Glomerular endothelial cell (primary cell): ENCODE measurements around the gene OTOP3. TPM values are rescaled to one million over a fixed set of nuclear protein-coding genes. Genes with fewer than 3 reads are reported as not detected.
"Not testable (repeated sequence)": the region's sequence is repeated elsewhere in the genome, so short reads cannot be mapped to it uniquely, and the experiment has no call there.

Experiments used
- DNase-seq: peaks from one replicate; pipeline ENCODE4 v3.0.0-alpha.2; 2011; ENCODE audit warnings: low read depth, low spot score; ENCODE audit errors: extremely low read depth
- total RNA-seq: library from RNA; depleted of rRNA; stranded (reverse); fragments of >200 nt; gene quantifications from 2 replicates; pipeline ENCODE4 v1.2.3, GENCODE V29; 2015

OTOP3 gene
- total RNA-seq, 1 donor from 2014 or later, result not detected

DNA sequence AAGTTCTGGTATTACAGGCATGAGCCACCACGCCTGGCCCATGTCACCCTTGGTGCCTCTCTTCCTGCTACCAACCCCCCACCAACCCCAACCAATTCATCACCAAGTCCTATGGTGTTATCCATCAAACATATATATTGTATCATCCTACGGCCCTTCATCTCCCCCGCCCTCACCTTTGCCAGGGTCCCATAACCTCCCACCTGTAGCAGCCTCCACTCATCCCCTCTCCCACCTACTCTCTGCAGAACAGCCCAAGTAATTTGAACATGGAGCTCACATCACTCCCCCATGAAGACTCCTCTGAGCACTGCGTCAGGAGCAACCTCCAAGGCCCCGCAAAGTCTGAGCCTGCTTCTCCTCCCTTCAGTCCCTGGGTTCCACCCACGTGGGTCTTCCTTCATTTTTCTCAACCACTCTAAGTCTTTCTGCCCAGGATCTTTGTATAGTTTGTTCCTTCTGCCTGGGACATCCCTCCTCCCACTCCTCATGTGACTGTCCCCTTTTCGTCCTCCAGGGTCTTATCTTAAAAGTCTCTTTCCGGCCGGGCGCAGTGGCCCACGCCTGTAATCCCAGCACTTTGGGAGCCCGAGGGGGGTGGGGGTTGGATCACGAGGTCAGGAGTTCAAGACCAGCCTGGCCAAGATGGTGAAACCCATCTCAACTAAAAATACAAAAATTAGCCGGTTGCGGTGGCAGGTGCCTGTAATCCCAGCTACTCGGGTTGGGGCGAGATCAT is 43.9 kb downstream of the OTOP3 start:
- no peak for DNase-seq

DNA sequence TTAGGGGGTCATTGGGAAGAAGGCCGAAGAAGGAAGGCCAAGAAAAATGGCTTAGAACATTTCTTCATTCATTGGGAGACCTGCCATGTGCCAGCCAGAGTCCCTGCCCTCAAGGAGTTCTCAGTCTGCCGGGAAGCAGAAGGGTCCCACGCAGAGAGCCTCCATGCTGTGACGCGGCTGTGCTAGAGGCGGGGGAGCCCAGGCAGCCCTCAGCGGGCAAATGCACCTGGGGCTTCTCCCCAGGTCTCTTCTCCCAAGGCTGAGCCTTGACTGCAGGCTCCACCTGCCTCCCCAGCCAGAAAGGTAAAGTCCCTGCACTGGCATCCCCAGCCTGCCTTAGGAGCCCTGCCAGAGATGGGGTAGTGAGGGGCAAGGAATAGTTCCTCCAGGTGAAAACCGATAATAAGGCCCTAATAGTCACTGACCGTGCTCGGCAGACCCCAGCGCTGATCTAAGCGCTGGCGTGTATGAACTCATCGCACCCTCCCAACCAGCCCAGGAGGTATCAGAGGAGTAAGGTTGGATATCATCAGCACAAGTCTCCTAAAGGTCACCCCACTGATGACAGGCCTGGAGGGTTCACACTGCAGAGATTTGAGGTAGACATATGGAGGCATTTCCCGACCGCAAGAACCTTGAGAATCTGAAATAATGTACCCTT is 45.8 kb downstream of the OTOP3 start:
- no peak for DNase-seq

DNA sequence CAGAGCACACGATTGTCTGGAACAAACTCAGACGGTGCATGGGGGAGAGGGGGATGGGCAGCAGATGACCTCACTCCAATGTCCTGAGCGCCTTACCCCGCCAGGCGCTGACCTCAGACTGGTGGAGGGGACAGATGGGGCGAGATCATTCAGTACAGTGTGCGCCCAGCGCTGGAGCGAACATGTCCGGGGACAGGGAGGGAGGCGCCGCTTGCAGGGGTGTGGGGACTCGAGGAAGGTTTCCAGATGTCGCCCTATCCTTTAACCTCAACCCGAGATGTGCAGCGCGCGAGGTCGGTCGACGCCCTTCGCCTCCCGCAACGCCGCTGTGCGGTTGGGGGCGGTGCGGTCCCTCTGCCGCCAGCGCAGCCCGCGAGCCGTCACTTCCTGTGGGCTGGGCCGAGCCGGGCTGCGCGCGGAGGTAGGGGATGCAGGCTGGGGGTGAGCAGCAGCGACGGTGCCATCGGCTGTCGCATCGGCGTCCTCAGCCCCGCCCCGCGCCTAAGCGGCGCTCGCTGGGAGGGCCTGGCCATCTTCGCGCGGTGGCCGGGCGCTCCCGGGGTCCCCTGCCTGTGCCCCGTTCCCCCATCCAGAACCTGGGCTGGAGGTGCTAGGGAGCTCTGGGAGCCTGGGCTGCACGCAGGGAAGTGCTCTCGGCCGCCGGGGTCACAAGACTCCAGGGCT is 46.4 kb downstream of the OTOP3 start:
- DNase-seq, result no peak

DNA sequence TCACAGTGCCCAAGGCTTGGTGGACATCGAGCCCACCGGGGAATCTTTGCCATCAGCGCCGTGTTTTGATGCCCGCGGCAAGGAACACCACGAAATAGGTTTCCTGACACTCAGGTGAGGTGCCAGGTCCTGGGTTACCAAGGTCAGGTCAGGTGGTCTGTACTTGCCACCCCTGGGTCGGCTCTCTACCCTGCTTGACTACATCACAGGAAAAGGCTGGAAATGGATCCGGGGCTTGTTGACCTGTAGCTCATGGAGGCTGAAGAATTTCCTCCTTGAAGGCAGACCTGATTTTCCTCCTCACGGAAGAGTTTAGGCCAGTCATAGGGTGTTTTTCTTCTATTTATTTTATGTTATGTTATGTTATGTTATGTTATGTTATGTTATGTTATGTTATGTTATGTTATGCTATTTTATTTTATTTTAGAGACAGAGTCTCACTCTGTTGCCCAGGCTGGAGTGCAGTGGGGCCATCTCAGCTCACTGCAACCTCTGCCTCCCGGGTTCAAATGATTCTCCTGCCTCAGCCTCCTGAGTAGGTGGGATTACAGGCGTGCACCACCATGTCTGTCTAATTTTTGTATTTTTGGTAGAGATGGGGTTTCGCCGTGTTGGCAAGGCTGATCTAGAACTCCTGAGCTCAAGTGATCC is 47.1 kb downstream of the OTOP3 start:
- not testable (repeated sequence) for DNase-seq

DNA sequence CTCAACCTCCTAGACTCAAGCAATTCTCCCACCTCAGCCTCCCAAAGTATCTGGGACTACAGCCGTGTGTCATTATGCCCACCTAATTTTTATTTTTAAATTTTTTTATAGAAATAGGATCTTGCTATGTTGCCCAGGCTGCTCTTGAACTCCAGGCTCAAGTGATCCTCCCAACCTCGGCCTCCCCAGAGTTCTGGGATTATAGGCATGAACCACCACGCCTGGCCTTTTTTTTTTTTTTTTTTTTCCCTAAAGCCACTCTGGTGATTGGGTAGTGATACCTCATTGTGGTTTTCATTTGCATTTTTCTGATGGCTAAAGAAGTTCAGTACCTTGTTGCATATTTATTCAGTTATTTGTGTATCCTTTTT is 50.5 kb downstream of the OTOP3 start:
- no peak for DNase-seq

DNA sequence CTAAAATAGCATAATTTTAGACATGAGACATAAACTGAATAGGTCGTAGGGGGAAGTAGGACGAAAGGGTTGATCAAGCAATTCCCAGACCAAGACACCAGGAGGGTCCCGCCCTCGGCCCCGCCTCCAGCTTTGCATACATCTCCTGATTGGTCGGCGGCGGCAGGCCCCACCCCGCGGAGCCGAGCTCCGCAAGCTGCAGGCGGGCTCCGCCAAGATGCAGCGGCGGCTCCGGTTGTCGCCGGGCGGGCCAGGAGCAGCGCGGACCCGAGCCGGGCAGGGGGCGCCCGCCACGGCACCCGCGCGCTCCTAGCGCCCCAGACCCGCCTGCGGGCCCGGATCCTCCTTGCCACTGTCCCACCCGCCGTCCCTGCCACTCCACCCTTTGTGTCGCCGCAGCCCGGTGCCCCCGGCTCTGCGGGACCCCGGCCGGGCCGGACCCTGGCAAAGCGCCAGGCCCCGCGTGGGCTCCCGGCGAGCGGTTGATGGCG is 51.8 kb downstream of the OTOP3 start, which contains the start of gene CDR2L:
TSS of gene CDR2L (plus strand) at position 215 of the 491 bp plus-strand sequence. CDS start 412 bp downstream, outside the sequence.
- DNase-seq, result peak; percentile 45

DNA sequence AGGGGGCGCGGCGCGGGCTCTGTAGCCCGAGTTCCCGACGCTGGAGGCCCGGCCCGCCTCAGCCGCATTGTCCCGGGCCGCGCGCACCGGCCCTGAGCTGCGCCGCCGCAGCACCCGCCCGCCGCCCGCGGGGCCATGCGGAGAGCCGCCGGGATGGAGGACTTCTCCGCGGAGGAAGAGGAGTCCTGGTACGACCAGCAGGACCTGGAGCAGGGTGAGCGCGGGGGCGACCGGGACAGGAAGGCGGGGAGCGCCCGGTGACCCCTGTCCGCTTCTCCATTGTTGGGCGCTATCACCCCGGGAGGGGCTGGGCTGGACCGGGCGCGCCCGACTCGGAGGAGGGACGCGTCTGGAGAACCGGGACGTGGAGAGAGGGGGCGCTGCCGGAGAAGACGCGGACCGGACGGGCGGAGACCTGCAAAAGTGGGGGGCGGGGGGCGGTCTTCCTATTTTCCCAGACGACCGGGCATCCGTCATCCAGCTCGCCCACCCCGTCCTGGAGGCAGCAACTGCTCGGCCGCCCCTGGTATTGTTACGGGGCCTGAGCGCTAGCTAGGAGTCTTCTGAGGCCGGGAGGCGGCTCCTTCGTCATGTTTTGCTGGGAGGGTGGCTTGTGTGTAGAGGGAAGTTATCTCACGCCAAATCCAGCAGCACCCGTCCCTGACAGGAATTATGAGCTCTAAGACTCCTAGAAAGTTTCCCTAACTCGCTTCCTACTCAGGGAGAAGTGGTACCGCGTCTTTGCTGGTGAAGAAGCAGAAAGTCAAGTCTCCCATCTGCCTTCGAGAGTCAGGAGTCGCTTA is 52.4 kb downstream of the OTOP3 start:
- no peak for DNase-seq

DNA sequence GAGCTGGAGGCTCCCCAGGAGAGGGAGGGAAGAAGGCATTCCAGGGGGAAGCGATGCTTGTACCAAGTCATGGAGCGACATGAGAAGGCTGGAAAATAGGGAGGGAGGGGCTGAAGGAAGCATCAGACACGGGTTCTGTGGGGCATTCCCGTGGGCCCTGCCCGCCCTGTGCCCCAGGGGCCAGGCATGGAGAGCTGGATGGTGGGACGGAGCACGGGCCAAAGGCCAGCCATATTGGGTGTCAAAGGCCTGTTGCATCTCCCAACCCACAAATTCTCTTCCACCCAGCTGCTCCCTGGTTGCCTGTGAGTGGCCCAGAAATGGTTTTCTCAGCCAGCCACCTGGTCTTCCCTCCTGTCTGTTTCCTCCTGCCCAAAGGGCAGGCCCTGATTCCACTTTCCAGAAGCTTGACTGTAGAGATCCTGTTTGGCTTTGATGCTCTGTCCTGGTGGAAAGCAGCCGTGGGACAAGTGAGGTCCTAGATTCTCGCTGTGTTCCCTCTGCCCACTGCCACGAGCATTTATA is 54.9 kb downstream of the OTOP3 start:
- DNase-seq, result no peak

DNA sequence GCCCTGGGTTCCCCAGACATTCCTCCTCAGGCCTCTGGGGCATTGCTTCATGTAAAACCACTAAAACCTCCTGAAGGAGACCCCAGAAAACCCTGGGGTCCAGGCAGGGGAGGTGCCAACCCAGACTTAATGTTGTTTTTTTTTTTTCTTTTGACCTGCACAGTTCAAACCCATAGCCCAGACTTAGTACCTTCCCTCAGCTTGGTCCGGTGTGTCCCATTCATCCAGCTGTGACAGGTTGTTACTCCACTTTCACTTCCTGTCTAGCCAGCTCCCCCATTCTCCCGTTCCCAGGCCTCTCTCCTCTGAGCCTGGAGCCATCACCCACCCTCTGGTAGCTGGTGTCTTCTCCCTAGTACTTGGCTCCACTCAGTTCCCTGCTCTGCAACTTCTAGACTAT is 56.5 kb downstream of the OTOP3 start:
- DNase-seq, result no peak

DNA sequence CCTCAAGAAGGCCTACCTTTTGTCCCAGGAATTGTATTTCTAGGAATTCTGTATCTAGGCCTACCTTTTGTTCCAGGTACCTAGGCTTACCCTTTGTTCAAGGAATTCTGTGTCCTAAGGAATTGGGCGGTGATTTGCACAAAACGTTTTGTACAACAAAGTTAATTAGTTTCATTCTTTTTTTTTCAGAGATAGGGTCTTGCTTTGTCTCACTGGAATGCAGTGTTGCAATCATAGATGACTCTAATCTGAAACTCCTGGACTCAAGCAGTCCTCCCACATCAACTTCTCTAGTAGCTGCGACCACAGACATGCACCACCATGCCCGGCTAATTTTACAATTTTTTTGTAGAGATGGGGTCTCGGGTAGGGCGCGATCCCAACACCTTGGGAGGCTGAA is 58.7 kb downstream of the OTOP3 start:
- DNase-seq, result no peak

DNA sequence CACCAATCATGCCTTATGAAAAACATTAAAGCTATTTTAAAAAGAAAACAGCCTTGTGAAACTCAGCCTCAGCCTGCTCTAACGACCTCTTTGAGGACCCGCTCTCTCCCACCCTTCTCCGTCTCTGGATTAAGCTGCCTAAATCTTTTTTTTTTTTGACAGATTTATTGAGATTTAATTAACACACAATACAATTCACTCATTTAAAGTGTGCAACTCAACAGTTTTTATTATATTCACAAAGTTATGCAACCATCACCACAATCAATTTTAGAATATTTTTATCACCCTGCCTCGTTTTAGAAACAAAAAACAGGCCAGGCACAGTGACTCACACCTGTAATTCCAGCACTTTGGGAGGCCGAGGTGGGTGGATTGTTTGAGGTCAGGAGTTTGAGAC is 60.1 kb downstream of the OTOP3 start:
- no peak for DNase-seq

DNA sequence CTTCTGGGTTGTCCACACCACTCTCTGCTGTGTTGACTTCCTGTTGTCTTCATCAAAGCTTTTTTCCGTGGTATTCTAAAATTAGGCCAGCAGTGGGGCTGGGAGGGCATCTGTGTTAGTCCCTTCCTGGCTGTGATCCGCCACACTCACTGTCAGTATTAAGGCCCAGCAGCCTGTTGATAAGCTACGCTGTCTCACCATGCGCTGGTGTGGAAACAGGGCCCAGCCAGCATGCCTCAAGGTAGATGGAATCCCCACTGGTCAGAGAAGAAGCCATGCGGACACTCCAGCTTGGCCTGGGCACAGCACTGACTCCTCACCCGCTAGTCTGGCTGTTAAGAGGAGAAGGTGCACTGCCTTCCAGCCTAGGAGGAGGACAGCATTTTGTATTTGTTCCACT is 63.1 kb downstream of the OTOP3 start:
- DNase-seq, result no peak

DNA sequence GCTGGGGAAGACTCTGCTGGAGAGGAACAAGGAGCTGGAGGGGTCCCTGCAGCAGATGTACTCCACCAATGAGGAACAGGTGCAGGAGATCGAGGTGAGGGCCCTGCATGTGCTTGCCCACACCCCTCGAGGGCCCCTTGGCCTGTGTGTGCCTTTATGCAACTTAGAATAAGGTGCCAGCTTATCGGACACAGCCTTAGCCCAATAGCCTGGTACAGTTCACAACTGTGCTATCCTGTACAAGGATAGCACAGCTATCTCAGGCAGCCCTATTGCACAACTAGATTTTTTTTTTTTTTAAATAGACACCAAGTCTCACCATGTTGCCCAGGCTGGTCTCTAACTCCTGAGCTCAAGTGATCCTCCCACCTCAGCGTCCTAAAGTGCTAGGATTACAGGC is 63.8 kb downstream of the OTOP3 start:
- no peak for DNase-seq

Other genes with a start within 250 kb of the OTOP3 start
- gene CD300LF, start 223.0 kb upstream of the OTOP3 start, total RNA-seq, result not detected in 2 replicates
- 0.87 TPM in 1 of 2 replicates, not detected in the other for gene RAB37, start 198.6 kb upstream of the OTOP3 start, total RNA-seq
- gene NHERF1, start 187.3 kb upstream of the OTOP3 start, total RNA-seq, result 17.7 and 18.4 TPM in 2 replicates
- gene NAT9, start 159.6 kb upstream of the OTOP3 start, total RNA-seq, result 26.6 and 36.5 TPM in 2 replicates
- 1.1 TPM in 1 of 2 replicates, not detected in the other for gene GRIN2C, start 76.0 kb upstream of the OTOP3 start, total RNA-seq
- gene FDXR, start 62.9 kb upstream of the OTOP3 start, total RNA-seq, result 38.6 and 46.9 TPM in 2 replicates
- gene FADS6, start 42.3 kb upstream of the OTOP3 start, total RNA-seq, result not detected in 2 replicates
- not detected in 2 replicates for gene USH1G, start 12.6 kb upstream of the OTOP3 start, total RNA-seq
- gene OTOP2, start 11.6 kb upstream of the OTOP3 start, total RNA-seq, result not detected in 2 replicates
- 23.1 and 30.6 TPM in 2 replicates for gene HID1, start 36.9 kb downstream of the OTOP3 start, total RNA-seq
- gene CDR2L, start 51.7 kb downstream of the OTOP3 start, total RNA-seq, result 40.7 and 63.5 TPM in 2 replicates
- gene MRPL58, start 76.8 kb downstream of the OTOP3 start, total RNA-seq, result 38.7 and 49.7 TPM in 2 replicates
- gene ATP5PD, start 111.1 kb downstream of the OTOP3 start, total RNA-seq, result 228 and 300 TPM in 2 replicates
- gene KCTD2, start 111.3 kb downstream of the OTOP3 start, total RNA-seq, result 18.6 and 21.0 TPM in 2 replicates
- 5.7 and 7.1 TPM in 2 replicates for gene SLC16A5, start 152.1 kb downstream of the OTOP3 start, total RNA-seq
- 8.9 and 9.7 TPM in 2 replicates for gene ARMC7, start 174.1 kb downstream of the OTOP3 start, total RNA-seq
- gene NT5C, start 195.8 kb downstream of the OTOP3 start, total RNA-seq, result 41.5 and 62.0 TPM in 2 replicates
- 257 and 318 TPM in 2 replicates for gene JPT1, start 218.6 kb downstream of the OTOP3 start, total RNA-seq
- gene SUMO2, start 247.1 kb downstream of the OTOP3 start, total RNA-seq, result 80.6 and 95.5 TPM in 2 replicates